HUDEP-2 (cell line): ENCODE measurements around the gene MIGA2.

Experiments
- DNase-seq, 76 experiments: peaks; one replicate each; lab custom pipeline; 2025; ENCODE audit not compliant: unreplicated experiment in 76 of 76; lab: John Stamatoyannopoulos, UW

The MIGA2 gene

DNA sequence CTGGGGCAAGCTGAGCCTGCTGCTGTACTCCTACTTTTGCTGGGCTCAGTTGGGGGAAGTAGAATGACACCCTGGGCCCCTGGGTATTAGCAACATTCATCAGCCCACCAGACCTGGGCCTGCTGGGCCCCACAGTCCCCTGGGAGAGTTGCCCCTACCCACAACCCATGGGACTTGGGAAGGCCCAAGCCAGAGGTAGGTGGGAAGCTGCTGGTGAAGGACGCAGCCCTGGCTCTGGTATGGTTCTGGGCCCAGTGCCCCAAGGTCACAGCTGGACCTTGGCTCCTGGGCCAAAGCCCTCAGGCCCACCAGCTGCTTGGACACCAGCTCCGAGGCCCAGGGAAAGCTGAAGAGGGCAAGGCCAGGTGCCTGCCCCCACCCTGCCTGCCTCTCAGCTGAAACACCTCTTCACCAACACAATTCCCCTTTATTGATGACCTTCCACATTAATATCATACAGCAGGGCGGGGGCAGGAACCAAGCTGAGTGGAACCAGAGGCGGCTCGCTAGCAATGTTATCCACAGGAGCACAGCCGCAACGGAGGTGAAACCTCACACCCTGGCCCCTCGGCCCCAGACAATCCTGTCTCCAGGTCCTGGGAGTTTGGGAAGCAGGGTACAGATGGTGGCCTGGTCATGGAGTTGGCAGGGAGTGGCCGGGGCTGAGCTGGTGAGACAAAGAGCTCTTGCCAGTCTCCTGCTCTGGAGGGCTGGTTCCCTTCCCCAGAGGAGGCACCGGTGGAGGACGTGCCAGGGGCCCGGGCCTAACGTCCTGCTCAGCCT, 58.2 kb downstream of the MIGA2 start:
- DNase-seq = no peak

DNA sequence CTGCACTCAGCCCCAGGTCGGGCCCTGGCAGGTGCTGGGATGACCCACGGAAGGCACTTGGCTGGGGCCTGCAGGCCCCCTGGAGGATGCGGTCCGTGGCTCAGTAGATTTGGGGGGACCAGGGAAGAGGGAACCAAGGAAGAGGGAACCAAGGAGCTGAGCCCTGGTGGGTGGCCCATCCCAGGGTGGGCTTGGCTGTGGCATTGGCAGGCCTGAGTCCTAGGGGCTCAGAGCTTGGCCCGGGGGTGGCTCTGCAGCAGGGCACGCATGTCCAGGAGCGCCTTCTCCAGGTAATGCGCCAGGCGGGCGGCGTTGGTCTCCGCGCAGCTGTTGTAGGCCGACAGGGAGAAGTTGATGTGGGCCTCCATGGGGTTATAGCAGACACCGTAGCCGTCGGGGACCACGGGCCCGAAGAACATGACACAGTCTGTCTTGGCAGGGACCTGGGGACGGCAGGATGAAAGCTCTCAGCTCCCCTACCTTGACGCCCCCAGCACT, 58.8 kb downstream of the MIGA2 start:
- no peak for DNase-seq

DNA sequence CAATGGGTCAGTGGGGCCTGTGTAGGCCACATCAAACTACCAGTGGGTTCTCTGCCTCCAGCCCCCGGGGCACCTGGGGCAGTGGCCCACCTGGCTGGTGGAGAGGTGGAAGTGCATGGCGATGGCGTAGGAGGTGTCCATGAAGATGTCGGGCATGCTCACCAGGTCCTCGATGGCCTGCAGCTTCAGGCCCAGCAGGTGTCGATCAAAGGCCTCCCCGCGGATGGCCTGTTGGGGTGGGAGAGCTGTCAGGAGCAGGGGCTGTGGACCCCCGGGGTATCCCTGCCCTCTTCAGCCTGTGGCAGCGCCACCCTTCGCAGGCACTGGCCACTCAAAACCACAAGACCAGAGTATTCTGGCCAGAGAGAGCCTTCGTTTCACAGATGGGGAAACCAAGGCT, 59.5 kb downstream of the MIGA2 start:
- DNase-seq = no peak

DNA sequence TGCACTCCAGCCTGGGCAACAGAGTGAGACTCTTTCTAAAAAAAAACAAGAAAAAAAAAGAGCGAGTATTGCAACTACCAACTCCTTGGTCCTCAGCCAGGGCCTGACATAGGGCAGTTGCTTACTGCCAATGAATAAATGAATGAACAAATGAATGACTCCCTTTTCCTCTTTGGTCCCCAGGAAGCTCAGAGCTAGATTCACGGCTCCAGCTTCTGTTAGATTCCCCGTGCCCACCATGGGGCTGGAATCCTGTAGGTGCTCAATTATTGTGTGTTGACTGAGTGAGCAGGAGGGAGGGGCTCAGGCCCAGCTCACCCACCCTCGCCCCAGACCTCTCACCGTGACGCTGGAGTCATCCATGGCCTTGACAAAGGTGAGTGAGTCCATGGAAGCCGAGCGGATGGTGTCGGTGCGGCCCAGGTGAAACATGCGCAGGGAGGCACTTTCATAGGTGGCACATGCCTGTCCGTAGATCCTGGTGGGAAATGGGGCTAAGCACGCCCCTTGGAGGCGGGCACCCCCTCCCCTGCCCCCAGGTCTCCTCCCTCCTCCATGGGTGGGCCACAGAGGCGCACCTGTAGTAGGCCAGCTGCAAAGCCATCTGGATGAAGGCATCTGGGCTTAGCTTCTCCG, 61.4 kb downstream of the MIGA2 start:
- no peak for DNase-seq

DNA sequence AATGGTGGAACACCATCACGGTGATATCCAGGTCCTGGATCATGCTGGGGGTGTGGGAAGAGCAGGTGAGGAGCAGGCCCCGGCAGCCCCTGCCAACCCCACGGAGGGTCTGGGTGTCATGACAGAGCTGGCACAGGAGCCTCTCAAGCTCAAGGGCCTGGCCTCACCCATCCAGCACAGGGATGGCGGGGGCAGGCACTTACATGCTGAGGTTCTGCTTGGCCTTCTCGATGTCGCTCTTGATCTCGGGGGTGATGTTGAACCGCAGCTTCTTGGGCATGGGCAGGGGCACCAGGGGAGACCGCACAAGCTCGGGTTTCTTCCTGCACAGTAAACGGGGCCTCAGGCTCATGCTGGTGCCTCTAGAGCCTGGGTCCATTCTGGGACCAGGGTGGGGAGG, 61.9 kb downstream of the MIGA2 start:
- no peak for DNase-seq

DNA sequence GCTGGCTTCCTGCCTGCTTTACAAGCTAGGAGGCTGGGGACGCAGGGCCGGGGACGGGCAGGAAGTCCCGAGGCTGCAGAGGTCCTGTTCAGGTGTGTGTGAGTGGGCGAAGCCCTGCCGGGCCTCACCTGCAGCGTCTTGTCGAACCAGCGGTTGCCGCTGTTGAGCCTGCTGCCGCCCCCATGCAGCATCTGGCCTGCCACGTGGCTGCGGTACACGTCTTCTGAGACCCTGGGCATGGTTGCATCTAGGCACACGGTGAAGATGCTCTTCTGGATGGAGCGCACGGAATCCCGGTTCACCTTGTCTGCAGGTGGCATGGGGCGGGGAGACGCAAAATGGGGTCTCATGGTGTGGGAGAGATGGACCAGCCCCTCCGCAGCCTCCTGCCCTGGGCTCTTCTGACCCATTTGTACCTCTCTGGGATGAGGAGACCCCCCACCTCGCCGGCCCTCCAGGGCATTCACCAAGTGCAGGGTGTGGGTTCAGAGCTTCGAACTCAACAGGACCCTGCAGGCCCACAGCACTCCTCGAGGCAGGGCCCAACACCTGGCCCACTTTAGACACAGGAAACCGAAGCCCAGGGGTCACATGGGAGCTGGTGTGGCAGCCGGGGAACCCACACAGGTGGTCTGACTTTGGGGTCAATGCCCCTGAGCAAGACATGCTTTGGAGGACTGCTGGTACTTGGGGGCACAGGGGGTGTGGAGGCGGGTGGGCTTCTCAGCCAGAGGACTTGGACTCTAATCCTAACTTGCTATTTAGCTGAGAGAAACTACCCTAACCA, 64.2 kb downstream of the MIGA2 start:
- DNase-seq = no peak

DNA sequence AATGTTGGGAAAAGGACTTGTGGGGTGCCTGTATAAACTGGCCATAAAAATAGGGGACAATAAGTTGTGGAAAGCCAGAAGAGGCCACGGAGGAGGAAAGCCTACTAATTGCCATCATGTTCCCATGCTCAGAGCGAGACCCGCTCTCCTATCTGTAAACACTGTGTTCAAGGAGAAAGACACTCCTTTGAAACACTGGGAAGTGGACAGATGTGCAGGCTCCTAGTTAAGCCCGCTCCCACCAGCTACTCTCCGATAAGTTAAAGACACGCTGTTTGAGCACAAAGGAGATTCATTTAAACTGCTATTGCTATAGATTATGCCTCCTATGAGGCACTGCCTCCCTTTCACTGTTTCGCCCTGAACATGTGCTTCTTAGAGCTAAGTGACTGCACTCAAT, 64.9 kb downstream of the MIGA2 start:
- DNase-seq = no peak

DNA sequence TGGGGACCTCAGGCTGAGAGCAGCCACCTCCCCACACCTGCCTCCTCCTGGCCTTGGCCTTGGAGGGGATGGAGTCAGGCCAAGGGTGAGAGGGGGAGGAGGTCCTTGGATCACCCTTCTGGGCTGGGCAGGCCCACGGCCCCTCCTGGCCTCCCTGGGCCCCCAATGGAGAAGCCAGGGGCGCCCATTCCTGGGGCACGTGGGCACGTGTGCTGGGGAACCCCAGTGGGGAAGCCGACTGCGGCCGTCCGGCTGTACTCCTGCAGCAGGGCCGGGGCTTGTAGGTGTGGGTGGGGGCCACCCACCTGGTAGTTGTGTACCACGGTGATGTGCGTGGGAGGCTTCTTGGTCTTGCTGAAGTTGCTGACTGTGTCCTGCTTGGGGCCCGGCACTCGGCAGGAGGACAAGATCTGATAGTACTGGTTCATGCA, 65.7 kb downstream of the MIGA2 start:
- peak in 1 of 76 experiments; percentile 16 for DNase-seq

DNA sequence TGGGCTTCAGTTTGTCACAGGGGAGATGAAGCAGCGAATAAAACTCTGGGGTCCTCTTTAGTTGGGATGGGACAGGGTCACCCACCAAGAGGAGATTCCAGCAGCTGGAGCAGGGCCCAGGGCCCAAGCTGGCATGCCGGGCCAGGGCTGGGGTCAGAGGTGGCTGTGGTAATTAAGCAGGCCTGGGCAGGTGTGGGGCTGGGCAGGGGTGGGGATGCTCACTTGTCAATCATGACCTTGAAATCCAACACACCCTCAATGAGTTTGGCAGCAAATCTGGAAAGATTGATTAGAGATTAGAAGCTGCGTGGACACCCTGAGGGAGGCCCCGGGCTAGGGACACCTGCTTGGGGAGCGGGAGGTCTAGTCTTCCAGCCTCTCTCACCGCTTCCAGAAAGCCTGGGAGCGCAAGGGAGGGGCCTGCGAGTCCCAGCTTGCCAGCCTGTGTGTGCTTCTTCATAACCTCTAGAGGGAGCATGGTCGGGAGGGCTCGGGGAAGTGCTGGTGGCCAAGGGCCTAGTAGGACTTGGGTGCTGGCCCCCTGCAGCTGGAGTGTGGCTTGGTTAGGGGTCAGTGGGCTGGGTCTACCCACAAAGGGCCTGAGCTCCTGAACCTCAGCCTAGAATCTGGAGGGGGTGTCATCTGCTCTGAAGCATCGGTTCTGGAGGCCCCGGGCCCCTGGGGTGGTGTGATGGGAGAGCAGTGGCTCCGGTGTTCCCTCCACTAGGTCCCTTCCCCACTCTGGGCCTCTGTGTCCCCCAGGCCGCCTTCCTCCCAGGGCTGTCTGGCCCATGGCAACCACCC, 66.6 kb downstream of the MIGA2 start:
- peak in 54 of 76 experiments; percentile 5 to 64 (median 38) for DNase-seq

DNA sequence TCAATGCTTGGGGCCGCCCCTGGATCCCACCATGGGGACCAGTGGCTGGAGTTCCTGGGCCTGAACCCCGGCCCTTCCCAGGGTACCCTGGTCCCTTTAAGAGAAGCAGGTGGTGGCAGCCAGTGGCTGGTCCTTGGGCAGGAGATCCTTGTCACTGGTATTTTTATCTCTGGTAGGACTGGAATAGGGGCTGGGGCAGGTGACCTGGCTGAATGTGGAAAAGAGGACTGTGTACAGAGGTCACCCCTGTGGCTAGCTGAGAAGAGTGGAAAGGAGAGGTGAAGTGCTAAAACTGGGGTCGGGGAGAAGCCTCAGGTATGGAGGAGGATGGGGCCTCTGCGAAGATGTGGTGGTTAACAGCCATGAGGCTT, 67.2 kb downstream of the MIGA2 start:
- DNase-seq = no peak

DNA sequence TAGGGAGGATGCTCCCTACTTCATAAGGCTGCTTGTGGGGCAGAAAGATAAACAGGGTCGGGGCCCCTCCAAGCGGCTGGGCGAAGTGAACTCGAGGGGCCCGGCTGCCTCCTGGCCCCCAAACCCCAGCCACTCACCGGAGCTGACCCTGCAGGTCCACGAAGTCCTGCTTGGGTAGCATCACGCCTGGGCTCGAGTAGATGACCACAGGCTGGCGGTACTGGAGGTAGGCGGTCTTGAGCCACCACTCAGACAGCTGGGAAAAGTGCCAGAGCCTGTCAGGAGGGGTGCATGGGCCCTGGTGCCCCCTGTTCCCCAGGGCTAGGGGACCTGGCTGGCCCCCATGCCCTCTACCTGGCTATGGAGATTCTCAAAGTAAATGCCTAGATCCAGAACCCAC, 67.6 kb downstream of the MIGA2 start:
- DNase-seq = no peak

DNA sequence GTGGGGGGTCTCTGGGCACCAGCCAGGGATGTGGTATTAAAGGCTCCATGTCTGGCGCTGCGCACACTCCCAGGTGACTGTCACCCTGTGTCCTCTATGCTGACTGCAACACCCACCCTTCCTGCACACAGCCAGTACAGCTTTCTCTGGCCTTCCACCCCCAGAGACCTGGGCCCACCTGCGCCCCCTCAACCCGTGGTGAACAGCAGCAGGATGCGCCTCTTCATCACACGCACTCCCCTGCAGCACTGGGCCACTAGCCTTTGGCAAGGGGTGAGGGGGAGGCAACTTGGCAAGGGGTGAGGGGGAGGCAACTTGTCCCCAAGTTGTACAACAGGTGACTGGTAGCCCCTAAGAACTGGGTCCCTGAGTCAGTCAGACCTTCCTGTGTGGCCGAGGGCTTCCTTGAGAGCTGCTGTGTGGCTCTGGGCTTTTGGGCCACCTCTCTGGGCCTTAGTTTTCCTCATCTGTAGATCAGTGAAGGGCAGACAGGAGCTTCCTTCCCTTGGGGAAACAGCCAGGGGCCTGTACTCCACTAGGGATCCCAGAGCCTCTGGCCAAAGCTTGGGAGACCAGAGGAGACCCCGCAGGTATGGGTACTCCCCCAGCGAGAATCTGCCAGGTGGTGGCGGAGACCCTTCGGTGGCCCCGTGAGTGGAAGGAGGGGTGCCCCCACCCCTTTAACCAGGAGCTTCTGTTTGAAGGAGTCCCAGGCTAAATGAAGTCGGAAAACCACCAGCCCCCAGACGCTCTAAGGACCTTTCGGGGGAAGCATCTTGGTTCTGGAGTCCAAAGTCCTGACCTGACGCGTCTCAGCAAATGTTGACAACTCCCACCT, 69.7 kb downstream of the MIGA2 start:
- no peak for DNase-seq

DNA sequence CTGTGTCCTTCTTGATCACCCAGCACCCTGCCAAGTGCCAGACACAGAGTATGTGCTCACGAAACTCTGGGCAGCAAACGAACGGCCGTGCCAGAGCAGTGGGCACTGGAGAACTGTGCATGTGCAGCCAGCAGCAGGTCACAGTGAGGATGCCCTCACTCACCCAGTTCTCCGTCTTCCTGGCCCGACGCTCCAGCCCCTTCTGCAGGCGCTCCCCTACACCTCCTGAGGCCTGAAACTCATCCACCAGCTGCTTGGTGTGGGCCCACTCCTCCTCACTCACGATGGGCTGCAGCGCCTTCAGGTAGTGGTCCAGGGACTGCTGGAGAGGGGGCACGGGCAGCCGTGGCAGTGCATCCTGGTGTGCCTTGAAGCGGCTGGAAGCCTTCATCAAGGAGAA, 71.2 kb downstream of the MIGA2 start:
- no peak for DNase-seq

DNA sequence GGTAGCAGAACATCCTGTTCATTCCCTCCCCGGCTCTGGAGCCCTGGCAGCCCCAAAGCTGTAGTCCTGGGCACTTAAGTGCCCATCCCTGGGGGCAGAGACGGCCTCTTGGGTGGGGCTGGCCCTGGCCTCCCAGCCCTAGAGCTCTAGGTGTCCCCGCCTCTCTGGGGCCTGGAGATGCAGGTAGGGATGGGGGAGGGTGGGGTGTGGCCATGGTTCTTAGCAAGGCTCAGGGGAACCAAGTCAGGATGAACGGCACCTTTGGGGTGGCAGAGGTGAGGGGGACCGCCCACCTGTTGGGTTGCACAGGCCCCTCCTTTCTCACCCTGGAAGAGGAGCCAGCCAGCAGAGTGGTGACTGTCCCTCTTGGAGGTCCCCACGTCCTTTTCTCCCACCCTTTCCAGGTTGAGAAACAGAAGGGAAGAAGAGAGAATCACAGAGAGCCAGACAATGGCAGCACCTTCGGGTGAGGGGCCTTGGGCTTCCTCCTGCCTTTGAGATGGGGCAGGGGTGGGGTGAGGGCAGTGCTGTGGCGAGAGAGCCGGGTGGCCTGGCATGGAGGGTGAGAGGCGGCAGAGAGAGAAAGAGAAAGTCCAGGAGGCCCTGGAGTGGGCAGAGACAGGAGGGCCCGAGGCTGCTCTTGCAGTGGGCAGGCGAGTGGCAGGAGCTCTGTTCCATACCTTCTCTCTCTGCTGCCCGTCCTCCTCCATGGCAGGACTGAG, 71.8 kb downstream of the MIGA2 start:
- DNase-seq = no peak

DNA sequence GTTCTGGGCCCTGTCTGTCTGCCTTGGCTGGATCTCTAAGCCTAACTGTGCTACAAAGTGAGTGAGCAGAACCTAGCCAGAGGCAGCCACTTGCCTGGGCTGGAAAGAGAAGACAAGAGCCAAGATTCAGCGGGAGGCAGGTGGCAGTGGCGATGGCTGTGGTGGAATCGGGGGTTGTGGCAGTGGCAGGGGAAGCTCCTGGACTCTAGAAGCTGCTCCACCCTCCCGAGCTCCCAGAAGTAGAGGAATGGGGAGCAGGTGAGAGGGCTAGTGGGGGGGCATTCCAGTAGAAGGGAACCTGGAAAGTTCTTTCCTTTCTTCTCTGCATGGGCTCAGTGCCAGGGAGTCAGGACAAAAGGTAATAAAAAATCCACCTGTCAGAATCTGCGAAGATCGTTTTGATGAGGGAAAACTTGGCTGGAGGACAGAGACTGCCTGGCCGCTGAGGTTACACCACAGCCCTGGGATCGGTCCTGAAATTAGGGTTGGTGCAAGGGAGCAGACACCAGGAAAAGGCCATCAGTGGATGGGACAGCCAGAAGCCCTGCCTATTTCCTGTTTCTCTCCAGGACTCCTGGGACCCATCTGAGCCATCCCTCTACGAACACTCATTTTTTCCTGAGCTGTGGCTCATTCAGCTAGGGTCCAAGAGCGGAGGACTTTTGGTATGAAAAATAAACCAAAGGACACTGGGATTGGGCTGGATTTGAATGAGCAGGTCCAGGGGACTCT, 72.5 kb downstream of the MIGA2 start:
- DNase-seq = no peak

DNA sequence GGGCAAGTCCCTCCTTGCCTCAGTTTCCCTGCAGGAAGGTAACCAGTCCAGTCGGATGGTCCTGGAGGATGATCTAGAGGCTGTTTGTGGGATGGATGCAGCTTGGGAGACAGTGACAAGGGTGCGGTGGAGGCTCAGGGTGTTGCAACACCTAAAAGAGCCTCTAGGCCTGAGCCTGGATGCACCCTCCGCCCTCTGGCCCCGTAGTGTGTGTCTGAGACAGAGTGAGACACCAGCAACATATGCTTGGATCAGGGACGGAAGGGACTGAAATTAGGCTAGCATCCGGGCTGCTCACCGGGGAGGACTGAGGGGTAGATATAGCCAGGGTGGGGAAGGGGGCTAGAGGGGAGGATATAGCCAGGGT, 73.1 kb downstream of the MIGA2 start:
- peak in 29 of 76 experiments; percentile 6 to 39 (median 15) for DNase-seq

DNA sequence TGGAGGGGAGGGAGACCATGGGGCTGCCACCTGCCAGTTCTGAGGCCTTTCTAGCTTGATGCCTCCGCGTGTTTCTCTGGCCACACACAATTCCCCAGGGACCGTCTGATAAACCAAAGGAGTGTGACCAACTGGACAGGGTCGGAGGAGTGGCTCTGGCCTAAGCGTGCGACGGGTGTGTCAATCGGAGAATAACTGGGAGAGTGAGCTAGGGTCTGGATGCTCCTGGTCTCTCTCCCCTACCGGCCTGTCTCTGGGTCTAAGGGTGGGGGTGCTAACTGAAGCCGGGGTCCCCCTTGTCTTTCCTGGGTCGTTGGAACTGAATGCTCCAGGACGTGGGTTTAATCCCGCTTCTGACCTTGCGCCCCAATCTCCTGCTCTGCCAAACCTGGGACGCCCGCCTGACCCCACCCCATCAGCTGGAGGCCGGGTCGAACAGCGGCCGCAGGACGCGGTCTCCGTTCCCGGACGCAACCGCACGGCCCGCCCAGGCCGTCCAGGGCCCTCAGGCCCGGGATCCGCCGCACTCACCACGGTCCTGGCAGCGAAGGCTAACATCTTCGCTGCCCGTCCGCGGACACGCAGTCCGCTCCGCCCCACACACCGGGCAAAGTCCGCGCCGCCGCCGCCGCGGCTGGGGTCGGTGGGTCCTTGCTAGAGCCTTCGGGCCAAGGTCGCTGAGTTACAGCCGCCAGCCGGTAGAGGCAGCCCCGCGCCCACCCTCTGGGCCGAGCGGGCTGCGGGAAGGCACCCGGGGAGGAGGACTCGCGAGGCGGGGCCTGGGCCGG, 73.7 kb downstream of the MIGA2 start:
- peak in 5 of 76 experiments; percentile 16 to 58 (median 32) for DNase-seq
